Measurements from ENCODE around the gene NFIA. TPM values are rescaled to one million over a fixed set of nuclear protein-coding genes. Genes with fewer than 3 reads are reported as not detected.
A peak's percentile ranks its signal among the peaks of the same experiment; 100 is the strongest.

Gene NFIA
- total and polyA plus RNA-seq, 2 of the 13 experiments (the other 11 are each of a cell fraction or from before 2014, with no cell fraction given) = 14.7 to 28.5 TPM

- no peak for TF ChIP-seq HNF1A (IDR thresholded peaks at IDR 0.05; ENCODE audit: low read depth)
- TF ChIP-seq HNF1A (CRISPR knock-in tag; IDR thresholded peaks at IDR 0.05; ENCODE audit: borderline replicate concordance) = no peak
- no peak for TF ChIP-seq TBX2 (CRISPR knock-in tag; IDR thresholded peaks at IDR 0.05; ENCODE audit: borderline replicate concordance)
- peak; percentile 57 for TF ChIP-seq GATAD2A (CRISPR knock-in tag; IDR thresholded peaks at IDR 0.05)
- no peak for TF ChIP-seq ZNF136 (CRISPR knock-in tag; IDR thresholded peaks at IDR 0.05; ENCODE audit: low read depth)
- peak; percentile 40; the same call in 1 of the 2 replicates for TF ChIP-seq HMG20A (CRISPR knock-in tag; IDR thresholded peaks at IDR 0.05; ENCODE audit: borderline replicate concordance)
- TF ChIP-seq ZMAT5 (CRISPR knock-in tag; IDR thresholded peaks at IDR 0.05; ENCODE audit: borderline replicate concordance, low read depth) = no peak
- no peak for TF ChIP-seq ZNF253 (CRISPR knock-in tag; IDR thresholded peaks at IDR 0.05; ENCODE audit: borderline replicate concordance)
- TF ChIP-seq NONO (IDR thresholded peaks at IDR 0.05) = no peak
- no peak for TF ChIP-seq NONO (CRISPR knock-in tag; conservative IDR thresholded peaks at IDR 0.05)
- TF ChIP-seq JUN (CRISPR knock-in tag; IDR thresholded peaks at IDR 0.05) = no peak
- TF ChIP-seq MLXIP (CRISPR knock-in tag; IDR thresholded peaks at IDR 0.05; ENCODE audit: borderline replicate concordance) = no peak
- TF ChIP-seq ZMYM3 (CRISPR knock-in tag; IDR thresholded peaks at IDR 0.05) = 0 out of 2 replicates have a peak, but pooled peaks have one; percentile 44
- 0 out of 2 replicates have a peak, but pooled peaks have one; percentile 26 for TF ChIP-seq POGZ (CRISPR knock-in tag; IDR thresholded peaks at IDR 0.05)
- no peak for TF ChIP-seq ERF (CRISPR knock-in tag; IDR thresholded peaks at IDR 0.05)
- no peak for TF ChIP-seq RAD51 (IDR thresholded peaks at IDR 0.05; ENCODE audit: borderline replicate concordance)
- TF ChIP-seq GMEB1 (CRISPR knock-in tag; IDR thresholded peaks at IDR 0.05; ENCODE audit: borderline replicate concordance) = no peak
Observed at GRCh38 chr1:61379693-61380092, 297.3 kb downstream of the NFIA start (continued).
